GM12873 (cell line): ENCODE data around the gene XPR1.

Experiments used
- TF ChIP-seq, protein P1 (sequence below): IDR thresholded peaks from 2 replicates; pipeline ENCODE4 v1.5.1; 2012; ENCODE audit warnings: low read depth, mild to moderate bottlenecking, moderate library complexity, low read length, control low read depth; ENCODE audit not compliant: insufficient read depth; ENCODE audit errors: missing control alignments

Gene XPR1

DNA sequence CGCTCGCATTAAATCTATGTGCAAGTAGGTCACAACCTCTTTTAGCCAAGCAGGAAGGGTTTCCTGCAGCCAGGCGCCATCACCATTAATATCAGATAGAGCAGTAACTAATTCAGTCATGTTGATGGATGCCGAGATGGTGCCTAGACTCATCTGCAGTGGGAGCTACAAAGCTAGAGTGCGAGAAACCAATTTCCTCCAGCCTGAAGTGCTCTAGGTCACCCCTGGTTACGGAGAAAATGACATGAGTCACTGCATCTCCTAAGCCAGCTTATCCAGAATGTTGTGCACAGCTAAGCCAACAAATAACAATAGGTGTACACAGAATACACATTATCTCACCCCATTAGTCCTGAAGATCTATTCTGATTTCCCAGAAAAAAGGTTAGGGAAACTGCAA lies 37.1 kb upstream of the XPR1 start:
- TF ChIP-seq, protein P1, sequence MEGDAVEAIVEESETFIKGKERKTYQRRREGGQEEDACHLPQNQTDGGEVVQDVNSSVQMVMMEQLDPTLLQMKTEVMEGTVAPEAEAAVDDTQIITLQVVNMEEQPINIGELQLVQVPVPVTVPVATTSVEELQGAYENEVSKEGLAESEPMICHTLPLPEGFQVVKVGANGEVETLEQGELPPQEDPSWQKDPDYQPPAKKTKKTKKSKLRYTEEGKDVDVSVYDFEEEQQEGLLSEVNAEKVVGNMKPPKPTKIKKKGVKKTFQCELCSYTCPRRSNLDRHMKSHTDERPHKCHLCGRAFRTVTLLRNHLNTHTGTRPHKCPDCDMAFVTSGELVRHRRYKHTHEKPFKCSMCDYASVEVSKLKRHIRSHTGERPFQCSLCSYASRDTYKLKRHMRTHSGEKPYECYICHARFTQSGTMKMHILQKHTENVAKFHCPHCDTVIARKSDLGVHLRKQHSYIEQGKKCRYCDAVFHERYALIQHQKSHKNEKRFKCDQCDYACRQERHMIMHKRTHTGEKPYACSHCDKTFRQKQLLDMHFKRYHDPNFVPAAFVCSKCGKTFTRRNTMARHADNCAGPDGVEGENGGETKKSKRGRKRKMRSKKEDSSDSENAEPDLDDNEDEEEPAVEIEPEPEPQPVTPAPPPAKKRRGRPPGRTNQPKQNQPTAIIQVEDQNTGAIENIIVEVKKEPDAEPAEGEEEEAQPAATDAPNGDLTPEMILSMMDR, result no peak

DNA sequence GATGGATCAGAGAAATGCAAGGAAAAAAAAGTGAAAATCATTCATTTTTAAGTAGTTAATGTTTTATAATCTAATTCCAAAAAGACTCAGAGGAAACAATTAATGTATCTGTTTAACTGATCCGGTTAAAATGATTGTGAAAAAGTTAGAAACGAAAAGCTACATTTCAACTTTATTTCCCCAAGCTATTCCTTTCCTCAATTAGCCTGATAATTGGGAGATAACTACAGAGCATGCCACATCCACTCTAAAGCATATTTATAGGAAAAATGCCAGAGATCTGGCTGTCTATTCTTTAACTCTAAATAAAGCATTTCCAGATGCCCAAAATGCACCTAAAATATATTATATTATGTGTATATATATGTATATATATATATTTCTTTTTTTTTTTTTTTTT lies 35.9 kb upstream of the XPR1 start:
- TF ChIP-seq, protein P1, result no peak

DNA sequence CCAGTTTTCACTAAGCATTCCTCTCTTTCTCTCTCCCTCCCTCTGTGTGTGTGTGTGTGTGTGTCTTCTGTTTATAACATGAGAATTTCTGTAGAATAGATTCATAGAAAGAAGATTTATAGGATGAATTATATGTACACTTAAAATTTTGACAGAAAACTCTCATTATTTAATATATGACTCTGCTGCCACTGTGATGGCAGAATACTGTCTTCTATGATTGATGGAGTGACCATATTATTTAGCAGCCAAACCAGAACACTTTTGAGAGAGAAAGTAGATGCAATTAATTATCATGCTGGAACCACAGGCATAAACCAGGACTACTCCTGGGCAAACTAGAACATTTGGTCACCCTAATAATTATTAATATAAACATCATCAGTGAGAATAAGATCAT lies 34.3 kb upstream of the XPR1 start:
- TF ChIP-seq, protein P1, result no peak

DNA sequence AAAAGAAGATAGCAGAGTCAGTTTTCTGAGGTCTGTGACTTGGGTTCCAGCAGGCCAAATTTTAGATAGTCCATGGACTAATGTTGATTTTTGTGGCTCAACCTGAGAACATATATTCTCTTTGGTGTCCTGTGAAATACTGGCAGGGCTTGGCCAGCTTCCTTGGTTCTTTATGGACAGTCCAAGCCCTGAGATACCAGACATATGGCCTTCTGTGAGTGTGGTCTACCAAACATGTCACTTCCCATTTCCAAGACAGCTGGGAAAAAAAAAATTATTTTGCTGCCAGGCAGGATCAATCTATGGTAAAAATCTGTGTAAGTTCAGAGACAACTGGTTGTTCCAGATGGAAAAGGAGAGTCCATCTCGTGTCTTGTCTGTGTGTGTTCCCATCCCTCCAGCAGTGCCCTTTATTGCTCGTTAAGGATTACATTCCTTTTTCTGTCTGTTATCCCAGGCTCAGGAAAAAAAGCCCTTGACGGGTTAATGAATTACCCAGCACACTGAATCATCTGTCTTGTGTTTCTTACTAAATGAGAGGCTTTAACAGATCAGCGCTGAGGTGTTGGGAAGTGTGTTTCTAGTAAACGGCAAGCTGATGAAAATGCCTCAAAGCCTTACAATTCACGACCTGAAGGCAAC lies 33.4 kb upstream of the XPR1 start:
- TF ChIP-seq, protein P1, result no peak

DNA sequence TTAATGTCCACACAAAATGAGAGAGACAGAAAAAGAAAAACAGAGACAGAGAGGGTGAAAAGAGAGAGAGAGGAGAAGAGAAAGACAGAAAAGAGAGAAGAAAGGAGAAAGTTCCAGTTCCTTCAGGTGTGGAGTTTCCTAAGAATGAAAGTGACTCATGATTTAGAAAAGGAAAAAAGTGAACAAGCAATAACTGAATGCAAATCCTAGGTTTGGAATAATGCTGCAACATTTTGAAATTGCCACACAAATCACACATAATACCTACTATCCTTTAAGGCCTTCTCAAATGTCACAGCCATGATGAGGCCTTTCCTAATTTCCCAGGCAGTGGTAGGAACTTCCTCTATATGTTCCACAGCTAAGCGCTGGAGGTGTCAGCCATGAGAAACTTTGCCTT lies 31.5 kb upstream of the XPR1 start:
- TF ChIP-seq, protein P1, result no peak

DNA sequence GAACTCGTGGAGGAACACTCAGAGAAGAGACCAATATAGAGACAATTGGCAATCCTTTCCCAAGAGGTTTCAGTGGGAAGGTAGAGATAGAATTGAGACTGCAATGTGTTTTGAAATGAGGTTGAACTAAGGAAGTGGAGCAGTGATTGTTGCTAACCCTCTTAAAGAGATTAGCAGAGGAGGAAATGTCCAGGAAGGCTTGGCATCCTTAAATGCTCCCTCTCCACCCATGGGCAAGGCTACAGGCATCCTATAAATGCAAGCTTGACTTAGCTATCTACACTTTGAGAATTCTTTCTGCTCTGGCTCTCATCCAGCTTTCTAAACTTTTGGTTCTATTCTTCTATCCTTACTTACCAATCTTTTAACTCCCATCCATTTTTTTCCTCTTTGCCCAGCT lies 30.3 kb upstream of the XPR1 start:
- TF ChIP-seq, protein P1, result no peak

DNA sequence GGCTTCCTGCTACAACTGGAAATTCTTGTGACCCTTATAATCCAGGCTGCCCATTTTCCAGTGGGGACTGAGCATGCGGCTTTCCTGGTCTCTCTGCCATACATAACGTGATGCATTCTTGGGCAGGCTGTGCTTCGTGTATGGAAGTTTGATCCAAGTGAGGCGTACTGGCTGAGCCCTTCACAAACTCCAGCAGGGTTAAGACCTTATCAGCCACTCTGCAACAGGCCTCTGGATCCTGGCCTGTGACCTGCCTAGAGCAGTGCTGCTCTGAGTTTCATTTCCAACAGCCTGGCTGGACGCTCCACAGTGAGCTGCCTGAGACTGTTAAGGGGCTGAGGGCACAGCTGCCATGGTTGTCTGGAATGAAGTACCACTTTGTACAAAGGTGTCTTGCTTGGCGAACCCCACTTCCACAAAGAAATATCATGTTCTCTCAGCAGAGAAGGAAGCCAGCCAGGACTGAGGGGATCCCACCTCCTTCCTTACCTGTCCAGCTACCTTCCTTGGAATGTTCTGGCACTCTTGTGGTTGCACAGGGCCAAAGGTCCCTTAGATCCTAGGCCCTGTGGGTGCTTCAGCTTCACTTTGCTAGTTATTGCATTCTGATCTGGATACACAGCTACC lies 28.5 kb upstream of the XPR1 start:
- TF ChIP-seq, protein P1, result no peak
